ENCODE data around the gene PHRF1. TPM values are rescaled to one million over a fixed set of nuclear protein-coding genes. Genes with fewer than 3 reads are reported as not detected.

Gene PHRF1
- total RNA-seq, 1 experiment from 2014 or later: 48.9 TPM

DNA sequence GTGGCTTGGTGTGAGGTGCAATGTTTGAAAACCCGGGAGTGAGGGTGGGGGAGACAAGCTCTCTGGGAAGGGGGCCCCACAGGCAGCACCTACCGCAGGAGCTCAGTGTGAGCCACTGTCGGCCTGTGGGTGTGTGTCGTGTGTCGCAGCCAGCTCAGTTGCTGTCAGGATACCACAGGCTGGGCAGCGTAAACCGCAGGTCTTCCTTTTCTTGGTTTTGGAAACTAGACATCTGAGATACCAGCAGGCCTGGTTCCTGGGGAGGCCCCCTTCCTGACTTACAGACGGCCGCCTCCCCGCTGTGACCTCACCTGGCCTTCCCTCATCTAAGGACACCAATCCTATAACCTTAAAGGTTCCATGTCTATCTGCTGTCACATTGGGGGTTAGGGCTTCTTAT lies 20.1 kb downstream of the PHRF1 start:
- Mint-ChIP-seq H3K4me1 (no peaks in the 10 kb centered on the region), H3K4me3 (no peak overlapping the region), H3K36me3 (ENCODE audit: insufficient read depth in 1 of 3, low read depth in 3 of 3) (peaks cover 50 to 80% (median 78%) of the 10 kb centered on the region in 3 experiments), H3K27me3 (ENCODE audit: low read depth) (0 out of 2 replicates have a peak, but pooled peaks cover 2% of the 10 kb centered on the region), H3K9me3 (no peaks in the 10 kb centered on the region; a peak in 1 of 5 replicates), H3K27ac (peak overlapping the region in 1 of 3 experiments; percentile 39; a peak in 1 of 7 replicates)
- no peaks in the 10 kb centered on the region for H3K9me3 ChIP-seq (ENCODE audit: control insufficient read depth, low read depth, low read length)
- H3K4me1 ChIP-seq (ENCODE audit: insufficient read depth, low read length): no peaks in the 10 kb centered on the region
- no peak for DNase-seq
- H3K56ac ChIP-seq (ENCODE audit: insufficient read length, low read depth, low read length): no peak overlapping the region
- H3K14ac ChIP-seq (ENCODE audit: insufficient read depth, low read length): no peak overlapping the region
- H3K79me1 ChIP-seq (ENCODE audit: insufficient read depth, low read depth, low read length, poor library complexity, severe bottlenecking): no peaks in the 10 kb centered on the region
- no peaks in the 10 kb centered on the region for H4K20me1 ChIP-seq (ENCODE audit: control insufficient read depth, insufficient read depth, insufficient read length)
- no peaks in the 10 kb centered on the region for H3K27me3 ChIP-seq (ENCODE audit: insufficient read depth, low read length)
- H3K23ac ChIP-seq (ENCODE audit: insufficient read length, low read depth, low read length): no peak overlapping the region
- no peak overlapping the region for H3K27ac ChIP-seq (ENCODE audit: insufficient read length, low read depth, low read length)
- no peak overlapping the region for H4K8ac ChIP-seq (replicated peaks; ENCODE audit: insufficient read length, low read depth, low read length)
- H2BK120ac ChIP-seq (ENCODE audit: low read depth, low read length, poor library complexity, severe bottlenecking): no peak overlapping the region
- no peak overlapping the region for H3K18ac ChIP-seq (ENCODE audit: insufficient read length, low read depth, low read length)
- no peak overlapping the region for H2AK5ac ChIP-seq (ENCODE audit: insufficient read length, low read length)
- H2BK15ac ChIP-seq (ENCODE audit: low read depth, low read length): no peak overlapping the region
- H3K23me2 ChIP-seq (ENCODE audit: insufficient read length, low read depth, low read length, poor library complexity, severe bottlenecking): no peaks in the 10 kb centered on the region
- H3K79me2 ChIP-seq (ENCODE audit: insufficient read depth, low read length): no peaks in the 10 kb centered on the region
- H2BK5ac ChIP-seq (ENCODE audit: insufficient read length, low read length): no peak overlapping the region
- no peak overlapping the region for H4K91ac ChIP-seq (ENCODE audit: insufficient read length, low read depth, low read length)
- no peak overlapping the region for H4K5ac ChIP-seq (ENCODE audit: insufficient read length, low read depth, low read length)
- no peak overlapping the region for H2AFZ ChIP-seq (ENCODE audit: low read length)
- no peak overlapping the region for H3K4ac ChIP-seq (ENCODE audit: low read depth, low read length)
- TF ChIP-seq, protein P1, sequence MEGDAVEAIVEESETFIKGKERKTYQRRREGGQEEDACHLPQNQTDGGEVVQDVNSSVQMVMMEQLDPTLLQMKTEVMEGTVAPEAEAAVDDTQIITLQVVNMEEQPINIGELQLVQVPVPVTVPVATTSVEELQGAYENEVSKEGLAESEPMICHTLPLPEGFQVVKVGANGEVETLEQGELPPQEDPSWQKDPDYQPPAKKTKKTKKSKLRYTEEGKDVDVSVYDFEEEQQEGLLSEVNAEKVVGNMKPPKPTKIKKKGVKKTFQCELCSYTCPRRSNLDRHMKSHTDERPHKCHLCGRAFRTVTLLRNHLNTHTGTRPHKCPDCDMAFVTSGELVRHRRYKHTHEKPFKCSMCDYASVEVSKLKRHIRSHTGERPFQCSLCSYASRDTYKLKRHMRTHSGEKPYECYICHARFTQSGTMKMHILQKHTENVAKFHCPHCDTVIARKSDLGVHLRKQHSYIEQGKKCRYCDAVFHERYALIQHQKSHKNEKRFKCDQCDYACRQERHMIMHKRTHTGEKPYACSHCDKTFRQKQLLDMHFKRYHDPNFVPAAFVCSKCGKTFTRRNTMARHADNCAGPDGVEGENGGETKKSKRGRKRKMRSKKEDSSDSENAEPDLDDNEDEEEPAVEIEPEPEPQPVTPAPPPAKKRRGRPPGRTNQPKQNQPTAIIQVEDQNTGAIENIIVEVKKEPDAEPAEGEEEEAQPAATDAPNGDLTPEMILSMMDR (conservative IDR thresholded peaks at IDR 0.05): no peak
- H2BK20ac ChIP-seq (ENCODE audit: low read depth, low read length, poor library complexity, severe bottlenecking): no peak overlapping the region
- no peak overlapping the region for H3T11ph ChIP-seq (ENCODE audit: low read length)
- H2BK12ac ChIP-seq (ENCODE audit: insufficient read length, low read depth, low read length): no peak overlapping the region
- no CpG with 5 or more reads among the region's 10 CpGs for WGBS (ENCODE audit: extremely low coverage, insufficient read length, low lambda C conversion rate)
- H3K4me2 ChIP-seq (ENCODE audit: insufficient read depth, insufficient read length, low read length): no peak overlapping the region
- H3K9ac ChIP-seq (ENCODE audit: extremely low read depth, insufficient read length, low read length): no peak overlapping the region
